Superior temporal gyrus (tissue), 1 donor: ENCODE measurements around the gene KCNK10.

Experiments used
- DNase-seq: peaks from one replicate; pipeline ENCODE4 v3.0.0-alpha.2; 2016; ENCODE audit errors: extremely low spot score

The KCNK10 gene

DNA sequence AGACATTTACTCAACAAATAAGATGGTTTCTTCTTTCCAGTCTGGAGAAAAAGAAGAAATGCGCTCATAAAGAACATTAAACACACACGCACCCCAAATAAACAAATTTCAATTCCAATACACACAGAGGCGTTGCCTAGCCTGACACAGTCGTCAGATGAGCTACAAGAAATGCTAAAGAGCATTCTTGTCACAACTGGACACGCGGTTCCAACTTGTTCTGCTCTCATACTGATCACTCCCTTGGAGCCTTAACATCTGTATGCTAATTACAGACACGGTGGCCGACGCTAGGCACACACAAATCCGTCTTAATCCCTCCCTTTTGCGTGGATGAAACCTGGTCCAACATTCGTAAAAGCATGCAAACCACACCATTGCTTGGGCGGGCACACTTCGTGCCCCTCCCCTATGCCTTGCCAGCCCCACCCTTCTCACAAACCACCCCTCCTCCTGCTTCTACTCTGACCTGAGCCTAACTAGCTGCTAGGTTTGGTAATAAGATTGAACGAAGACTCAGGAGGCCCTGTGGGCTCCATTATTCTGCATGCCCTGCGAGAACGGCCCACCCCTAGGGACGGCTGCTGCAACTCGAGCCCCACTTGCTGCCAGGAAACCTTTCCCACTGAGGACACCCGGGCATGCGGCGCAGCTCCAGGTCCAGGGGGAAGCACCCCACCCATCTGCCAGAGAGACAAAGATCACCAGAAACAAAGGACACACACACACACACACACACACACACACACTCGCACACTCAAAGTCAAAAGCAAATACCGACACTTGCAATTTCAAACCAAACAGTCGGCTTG, 1.2 kb downstream of the KCNK10 start:
- DNase-seq: peak; percentile 67

- peak; percentile 35 for DNase-seq
Measured at GRCh38 chr14:88318406-88318805, 4.7 kb downstream of the KCNK10 start.

GRCh38 chr14:88316521-88316920, 6.5 kb downstream of the KCNK10 start:
- no peak for DNase-seq

DNA sequence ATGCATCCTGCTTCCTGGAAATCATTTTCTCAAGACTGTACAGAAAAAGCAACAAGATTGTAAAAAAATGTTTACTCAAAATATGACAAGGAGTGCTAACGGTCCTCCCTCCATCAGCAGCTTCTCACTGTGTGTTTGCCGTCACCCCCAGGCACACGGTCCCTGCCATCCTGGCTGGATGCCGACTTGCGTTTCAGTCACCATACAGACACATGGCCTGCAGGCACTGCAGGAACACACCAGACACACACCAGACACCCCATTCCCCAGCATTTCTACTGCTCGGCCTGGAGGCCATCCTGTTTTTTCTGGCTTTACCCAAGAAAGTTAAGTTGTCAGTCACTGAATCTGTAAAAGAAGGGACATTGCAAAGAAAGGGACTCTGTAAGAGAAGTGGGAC, 10.8 kb downstream of the KCNK10 start:
- no peak for DNase-seq

- no peak for DNase-seq
Measured at GRCh38 chr14:88311780-88312179, 11.3 kb downstream of the KCNK10 start.

GRCh38 chr14:88310449-88310848, 12.6 kb downstream of the KCNK10 start:
- DNase-seq: no peak

DNA sequence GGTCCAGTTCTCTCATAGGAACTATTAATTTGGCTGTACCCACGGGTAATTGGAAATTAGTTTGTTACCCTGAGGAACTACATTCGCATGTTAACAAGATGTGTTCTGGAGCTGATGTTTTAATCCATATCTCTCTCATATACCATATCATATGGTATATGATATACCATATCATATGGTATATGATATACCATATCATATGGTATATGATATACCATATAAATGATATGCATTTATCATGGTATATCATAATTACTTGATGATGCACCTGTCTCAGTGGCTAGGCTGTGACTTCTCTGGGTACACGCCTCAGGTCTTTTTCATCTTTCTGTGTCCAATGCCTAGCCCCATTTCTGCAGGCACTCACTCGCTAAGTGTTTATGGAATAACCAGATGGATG, 13.0 kb downstream of the KCNK10 start:
- DNase-seq: no peak

GRCh38 chr14:88305528-88306322, 17.3 kb downstream of the KCNK10 start:
- DNase-seq: peak; percentile 53

DNA sequence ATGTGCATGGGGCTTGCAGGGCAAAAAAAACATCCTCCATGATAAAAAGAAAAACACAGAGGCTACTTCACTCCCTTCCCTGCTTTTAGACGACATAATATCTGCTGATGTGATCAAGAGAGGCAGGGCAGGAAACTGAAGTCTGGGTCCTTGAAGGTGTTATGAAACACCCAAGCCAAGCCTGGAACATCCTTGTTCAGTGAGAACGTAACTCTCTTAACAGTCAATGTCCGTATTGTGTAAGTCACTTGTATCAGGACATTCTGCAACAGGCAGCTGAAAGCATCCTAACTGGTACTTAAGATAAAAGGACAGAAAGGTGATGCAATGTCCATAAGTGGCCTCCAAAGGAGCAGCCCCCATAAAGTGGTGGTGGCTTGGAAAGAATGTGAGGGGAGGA, 20.0 kb downstream of the KCNK10 start:
- no peak for DNase-seq

GRCh38 chr14:88301381-88301780, 21.7 kb downstream of the KCNK10 start:
- no peak for DNase-seq

- DNase-seq: no peak
Measured at GRCh38 chr14:88300817-88301216, 22.3 kb downstream of the KCNK10 start.

DNA sequence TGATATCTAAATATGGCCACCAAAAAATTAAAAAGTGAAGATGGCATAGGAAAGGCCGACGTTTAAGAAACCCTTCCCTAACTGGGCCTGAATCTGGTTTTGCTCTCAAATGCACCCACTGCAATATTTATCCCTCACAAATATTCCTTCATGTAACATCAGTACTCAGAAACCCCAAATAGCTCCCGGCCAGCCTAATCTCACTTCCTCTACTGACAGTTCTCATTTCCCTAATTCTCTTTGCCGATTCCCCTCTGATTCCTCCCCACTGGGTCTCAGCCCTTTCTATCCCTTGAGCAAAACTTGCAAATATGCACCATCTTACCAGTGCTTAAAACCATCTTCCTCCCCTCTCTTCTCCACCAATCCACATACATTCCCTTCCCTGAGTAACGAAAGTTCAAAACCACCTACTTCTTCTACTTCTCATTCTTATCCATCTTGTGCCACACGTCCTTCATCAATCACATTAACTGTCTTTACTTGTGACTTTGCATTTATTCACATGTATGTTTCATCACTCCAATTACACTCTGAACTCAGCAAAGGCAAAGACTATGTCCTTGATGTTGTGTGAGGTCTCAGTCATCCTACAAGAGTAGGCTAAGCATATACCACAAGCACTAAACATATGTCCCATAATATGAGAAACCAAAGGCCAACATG, 23.1 kb downstream of the KCNK10 start:
- no peak for DNase-seq

- DNase-seq: no peak
Measured at GRCh38 chr14:88297306-88297705, 25.8 kb downstream of the KCNK10 start.

- no peak for DNase-seq
Measured at GRCh38 chr14:88296351-88296750, 26.7 kb downstream of the KCNK10 start.

GRCh38 chr14:88289996-88290395, 33.1 kb downstream of the KCNK10 start:
- DNase-seq: no peak

DNA sequence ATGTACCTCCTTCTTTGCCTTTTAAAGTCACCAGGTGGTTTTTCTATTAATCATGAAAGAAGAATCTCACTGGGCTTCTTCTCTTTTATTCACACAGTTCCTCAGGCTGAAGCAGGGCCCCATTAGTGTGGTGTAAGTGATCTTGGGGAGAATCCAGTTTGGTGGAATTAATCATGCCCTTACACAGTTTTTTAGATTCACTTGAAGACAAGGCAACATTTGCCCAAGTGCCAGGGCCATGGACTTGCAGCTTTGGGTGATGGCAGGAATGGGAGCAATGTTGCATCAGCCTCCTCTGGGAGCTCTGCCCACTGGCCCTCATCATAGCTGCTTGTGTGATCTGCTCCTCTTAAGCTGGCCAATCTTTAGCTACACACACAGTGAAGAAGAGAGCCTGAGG, 33.8 kb downstream of the KCNK10 start:
- no peak for DNase-seq

- no peak for DNase-seq
Measured at GRCh38 chr14:88286309-88286708, 36.8 kb downstream of the KCNK10 start.

GRCh38 chr14:88281447-88281846, 41.6 kb downstream of the KCNK10 start:
- no peak for DNase-seq

GRCh38 chr14:88276923-88277596, 46.0 kb downstream of the KCNK10 start:
- DNase-seq: no peak

- no peak for DNase-seq
Measured at GRCh38 chr14:88272390-88273269, 50.4 kb downstream of the KCNK10 start.

GRCh38 chr14:88271205-88271604, 51.9 kb downstream of the KCNK10 start:
- DNase-seq: no peak
